A549 (cell line): ENCODE results near the gene PCBP3. TPM values are rescaled to one million over a fixed set of nuclear protein-coding genes. Genes with fewer than 3 reads are reported as not detected.

Source experiments
- ATAC-seq, 2 experiments: fragments of 200-7000 bp in 1 of 2; fragments of >200 bp in 1 of 2; cut with Nextera tagmentation in 1 of 2; cut with Tn5 transposase in 1 of 2; 3 replicates each; pipeline versions ENCODE4 v1.8.0 to v1.9.1; 2018 to 2020; ENCODE audit warnings: mild to moderate bottlenecking in 1 of 2, moderate library complexity in 1 of 2
- CTCF ChIA-PET: fragments of 300-600 bp; sonication (Branson Sonifier 250); formaldehyde crosslinking; extraction: SDS; loops from one replicate; lab custom pipeline; 2021; ENCODE audit warnings: antibody characterized with exemption, inconsistent platforms; lab: Yijun Ruan, JAX
- POLR2A ChIA-PET: fragments of 350-600 bp; formaldehyde crosslinking; extraction: SDS; loops from one replicate; lab custom pipeline; 2021; ENCODE audit warnings: antibody characterized with exemption, inconsistent platforms; lab: Yijun Ruan, JAX
- DNase-seq, 2 experiments: peaks; one replicate each; pipeline versions ENCODE4 v3.0.0 to v3.0.0-alpha.2; 2011 to 2016; ENCODE audit warnings: low read depth in 1 of 2, low spot score in 1 of 2
- FAIRE-seq: peaks from 2 replicates; lab custom pipeline; 2011; peaks lifted over from hg19 to GRCh38; lab: Jason Lieb, UNC
- H3K27ac ChIP-seq, 2 experiments: fragments of >200 bp; sonication (Bioruptor Twin); formaldehyde crosslinking; 3 replicates each; pipeline ENCODE4 v1.5.1; 2016 to 2017
- H3K4me1 ChIP-seq: fragments of >200 bp; sonication (Bioruptor Twin); formaldehyde crosslinking; 3 replicates; pipeline ENCODE4 v1.6.1; 2016
- H3K4me2 ChIP-seq: fragments of >200 bp; sonication (Bioruptor Twin); formaldehyde crosslinking; 3 replicates; pipeline ENCODE4 v1.6.1; 2016
- H3K4me3 ChIP-seq: fragments of >200 bp; sonication (Bioruptor Twin); formaldehyde crosslinking; 3 replicates; pipeline ENCODE4 v1.5.1; 2016
- H3K9me3 ChIP-seq: fragments of >200 bp; sonication (Bioruptor Twin); formaldehyde crosslinking; 3 replicates; pipeline ENCODE4 v1.6.1; 2016
- BCL3 ChIP-seq: fragments of >200 bp; sonication (Bioruptor Twin); formaldehyde crosslinking; IDR thresholded peaks from 3 replicates; pipeline ENCODE4 v1.6.1; 2016
- BHLHE40 ChIP-seq: IDR thresholded peaks from 2 replicates; pipeline ENCODE4 v1.6.1; 2012; ENCODE audit warnings: low read depth, low read length, inconsistent platforms
- CBX8 ChIP-seq: fragments of 200-600 bp; sonication (generic); IDR thresholded peaks from 2 replicates; pipeline ENCODE4 v1.6.1; 2016
- CEBPB ChIP-seq, 2 experiments: fragments of >200 bp in 1 of 2; sonication (Bioruptor Twin) in 1 of 2; formaldehyde crosslinking in 1 of 2; IDR thresholded peaks; 2 replicates each; pipeline ENCODE4 v1.6.1; 2012 to 2016
- CTCF ChIP-seq: fragments of >200 bp; sonication (Bioruptor Twin); formaldehyde crosslinking; IDR thresholded peaks from 3 replicates; pipeline ENCODE4 v1.5.1; 2016
- EHMT2 ChIP-seq: fragments of 200-600 bp; sonication (generic); IDR thresholded peaks from 2 replicates; pipeline ENCODE4 v1.6.1; 2016; ENCODE audit warnings: antibody characterized with exemption, low read depth, mild to moderate bottlenecking, moderate library complexity
- ELK1 ChIP-seq: fragments of 150-350 bp; IDR thresholded peaks from 2 replicates; pipeline ENCODE4 v1.6.1; 2014; ENCODE audit warnings: low read depth, mild to moderate bottlenecking, low read length
- EP300 ChIP-seq, 2 experiments: fragments of >200 bp; sonication (Bioruptor Twin); formaldehyde crosslinking; IDR thresholded peaks; 2 replicates in 1 of 2; 3 replicates in 1 of 2; pipeline ENCODE4 v1.6.1; 2016 to 2017
- FOSB ChIP-seq: fragments of 250-450 bp; sonication (Bioruptor Pico); IDR thresholded peaks from 2 replicates; pipeline ENCODE4 v1.5.0; 2020; ENCODE audit warnings: mild to moderate bottlenecking, moderate library complexity
- GATA3 ChIP-seq: IDR thresholded peaks from 2 replicates; pipeline ENCODE4 v1.6.1; 2012; ENCODE audit warnings: borderline replicate concordance
- HDAC2 ChIP-seq: fragments of 200-600 bp; sonication (generic); IDR thresholded peaks from 2 replicates; pipeline ENCODE4 v1.6.1; 2016
- HES2 ChIP-seq: fragments of >200 bp; sonication (Bioruptor Twin); formaldehyde crosslinking; IDR thresholded peaks from 2 replicates; pipeline ENCODE4 v1.6.1; 2016
- HEYL ChIP-seq: fragments of 250-450 bp; sonication (Bioruptor Pico); IDR thresholded peaks from 2 replicates; pipeline ENCODE4 v1.8.0; 2021; ENCODE audit warnings: mild to moderate bottlenecking, moderate library complexity
- HOXB5 ChIP-seq: fragments of 250-450 bp; sonication (Bioruptor Pico); IDR thresholded peaks from 2 replicates; pipeline ENCODE4 v1.5.0; 2020; ENCODE audit warnings: mild to moderate bottlenecking, moderate library complexity
- JUN ChIP-seq, 2 experiments: fragments of >200 bp; sonication (Bioruptor Twin); formaldehyde crosslinking; IDR thresholded peaks; 2 replicates in 1 of 2; 3 replicates in 1 of 2; pipeline ENCODE4 v1.6.1; 2016 to 2017
- JUNB ChIP-seq: fragments of >200 bp; sonication (Bioruptor Twin); formaldehyde crosslinking; IDR thresholded peaks from 2 replicates; pipeline ENCODE4 v1.6.1; 2016
- MAZ ChIP-seq: fragments of 150-350 bp; IDR thresholded peaks from 2 replicates; pipeline ENCODE4 v1.6.1; 2014; ENCODE audit warnings: antibody characterized with exemption, low read depth, low read length, borderline replicate concordance
- MYC ChIP-seq: IDR thresholded peaks from 2 replicates; pipeline ENCODE4 v1.6.1; 2012; ENCODE audit warnings: mild to moderate bottlenecking, inconsistent platforms, low read length, improper control_type of control experiment, borderline replicate concordance
- NFE2L2 ChIP-seq: fragments of 150-350 bp; conservative IDR thresholded peaks from 2 replicates; pipeline ENCODE4 v1.6.1; 2014; ENCODE audit warnings: low read length
- PHF8 ChIP-seq: fragments of 200-600 bp; sonication (generic); IDR thresholded peaks from 2 replicates; pipeline ENCODE4 v1.6.1; 2016; ENCODE audit warnings: low read depth, mild to moderate bottlenecking, antibody characterized with exemption, moderate library complexity, borderline replicate concordance
- POLR2A ChIP-seq: IDR thresholded peaks from 2 replicates; pipeline ENCODE4 v1.6.1; 2012; ENCODE audit warnings: mild to moderate bottlenecking, low read length
- RAD21 ChIP-seq, 2 experiments: fragments of >200 bp in 1 of 2; sonication (Bioruptor Twin) in 1 of 2; formaldehyde crosslinking in 1 of 2; IDR thresholded peaks in 1 of 2; conservative IDR thresholded peaks in 1 of 2; 2 replicates in 1 of 2; 3 replicates in 1 of 2; pipeline ENCODE4 v1.6.1; 2012 to 2018; ENCODE audit warnings: inconsistent platforms in 1 of 2
- RARB ChIP-seq: fragments of 250-450 bp; sonication (Bioruptor Pico); IDR thresholded peaks from 2 replicates; pipeline ENCODE4 v1.8.0; 2021; ENCODE audit warnings: mild to moderate bottlenecking, moderate library complexity
- RFX5 ChIP-seq: fragments of 450-650 bp; IDR thresholded peaks from 2 replicates; pipeline ENCODE4 v1.7.1; 2014; ENCODE audit warnings: antibody characterized with exemption, mild to moderate bottlenecking, moderate library complexity
- RNF2 ChIP-seq: fragments of 200-600 bp; sonication (generic); IDR thresholded peaks from 2 replicates; pipeline ENCODE4 v1.6.1; 2016; ENCODE audit warnings: low read depth, mild to moderate bottlenecking, antibody characterized with exemption, moderate library complexity, borderline replicate concordance
- SMC3 ChIP-seq: fragments of >200 bp; sonication (Bioruptor Twin); formaldehyde crosslinking; IDR thresholded peaks from 3 replicates; pipeline ENCODE4 v1.6.1; 2018; ENCODE audit warnings: inconsistent platforms
- SREBF2 ChIP-seq: fragments of 450-650 bp; IDR thresholded peaks from 2 replicates; pipeline ENCODE4 v1.6.1; 2014; ENCODE audit warnings: mild to moderate bottlenecking, moderate library complexity
- ZC3H11A ChIP-seq: fragments of 450-650 bp; IDR thresholded peaks from 2 replicates; pipeline ENCODE4 v1.6.1; 2014; ENCODE audit warnings: antibody characterized with exemption, mild to moderate bottlenecking
- ZSCAN20 ChIP-seq: fragments of 250-450 bp; sonication (Bioruptor Pico); IDR thresholded peaks from 2 replicates; pipeline ENCODE4 v1.8.0; 2022; ENCODE audit warnings: mild to moderate bottlenecking, moderate library complexity
- WGBS: methylation state at CpG from one replicate; pipeline ENCODE4 v1.1.6; 2017; ENCODE audit errors: missing lambda C conversion rate; 5-methylcytosine and 5-hydroxymethylcytosine counted together
- polyA plus RNA-seq, 4 experiments: library from polyadenylated mRNA; depleted of rRNA in 3 of 4; stranded (reverse); fragments of >200 nt; fragmentation: RNase III in 1 of 4; extraction: RNeasy Plus Mini Kit Qiagen cat#74134 plus additional on column Dnase treatment in 1 of 4; gene quantifications; 2 replicates in 3 of 4; 3 replicates in 1 of 4; pipeline ENCODE4 v1.2.3, GENCODE V29; 2011 to 2017

PCBP3 gene
- polyA plus RNA-seq, 2 of the 4 experiments (the other 2 are of a cell fraction), result 0.30 to 0.34 TPM

- POLR2A ChIA-PET, result no interaction called here
- no peak for FAIRE-seq
These were observed 203.0 kb downstream of the PCBP3 start for GRCh38 chr21:45846373-45847160.

GRCh38 chr21:45847870-45848269 is 204.3 kb downstream of the PCBP3 start:
- Histone ChIP-seq H3K4me3 (no peak overlapping the region), H3K27ac (no peak overlapping the region), H3K4me2 (no peak overlapping the region), H3K9me3 (no peaks in the 10 kb centered on the region), H3K4me1 (no peaks in the 10 kb centered on the region)
- DNase-seq (no peak), FAIRE-seq (no peak), ATAC-seq (no peak)
- 54% methylated on average over 10 of the region's 10 CpGs for WGBS
- CTCF ChIA-PET, result interaction anchor here (0.7 to 1.1 kb wide), 2 partner anchors 41 to 292 kb away, joined by 3 read pairs; no protein-coding TSS in a partner anchor
- POLR2A ChIA-PET, result no interaction called here
- TF ChIP-seq NFE2L2, result no peak
- TF ChIP-seq JUNB, result no peak
- TF ChIP-seq CTCF, result no peak
- no peak for TF ChIP-seq RAD21 (conservative IDR thresholded peaks at IDR 0.05 in 1 of 2, IDR thresholded peaks at IDR 0.05 in 1 of 2)
- TF ChIP-seq MAZ, result no peak
- TF ChIP-seq RARB, result no peak
- TF ChIP-seq GATA3, result no peak
- no peak for TF ChIP-seq RFX5
- no peak for TF ChIP-seq CEBPB (IDR thresholded peaks at IDR 0.05)
- no peak for TF ChIP-seq FOSB (CRISPR knock-in tag)
- TF ChIP-seq SREBF2, result no peak
- TF ChIP-seq SMC3, result no peak
- TF ChIP-seq ZC3H11A, result no peak
- no peak for TF ChIP-seq HOXB5

More at GRCh38 chr21:45846373-45847160, 203.0 kb downstream of the PCBP3 start:
- no peak for ATAC-seq
- CTCF ChIA-PET, result interaction anchor here (0.6 to 1.1 kb wide), 4 partner anchors 28 to 291 kb away, joined by 3 read pairs; no protein-coding TSS in a partner anchor
- WGBS, result 58% methylated on average over 8 of the region's 8 CpGs
- no peak overlapping the region for H3K27ac ChIP-seq
- no peak for TF ChIP-seq CBX8
- no peak for TF ChIP-seq BCL3
- no peak for TF ChIP-seq CTCF
- no peak for TF ChIP-seq NFE2L2
- TF ChIP-seq ZSCAN20, result no peak
- no peak for TF ChIP-seq JUN (IDR thresholded peaks at IDR 0.05)
- no peak for TF ChIP-seq MYC
- no peak for TF ChIP-seq RAD21 (conservative IDR thresholded peaks at IDR 0.05 in 1 of 2, IDR thresholded peaks at IDR 0.05 in 1 of 2)
- TF ChIP-seq HES2, result no peak
- no peak for TF ChIP-seq EP300 (IDR thresholded peaks at IDR 0.05)
- TF ChIP-seq CEBPB (IDR thresholded peaks at IDR 0.05), result no peak
- no peak for TF ChIP-seq HDAC2
- TF ChIP-seq PHF8, result no peak
- TF ChIP-seq FOSB (CRISPR knock-in tag), result no peak
- no peak for TF ChIP-seq RNF2
- no peak for TF ChIP-seq ELK1
- TF ChIP-seq BHLHE40, result no peak
- no peak for TF ChIP-seq POLR2A
- TF ChIP-seq HEYL (CRISPR knock-in tag), result no peak
- no peak for TF ChIP-seq EHMT2
- TF ChIP-seq, all 56 proteins: peak for 0
- no peak for DNase-seq
- no peak overlapping the region for H3K4me3 ChIP-seq
- no peaks in the 10 kb centered on the region for H3K4me1 ChIP-seq
- H3K4me2 ChIP-seq, result no peak overlapping the region
- peaks cover 5% of the 10 kb centered on the region; the same call in 2 of the 3 replicates for H3K9me3 ChIP-seq
